SK-N-SH (cell line): ENCODE results near the gene SETBP1.

Experiments used
- CTCF ChIP-seq: fragments of 200-600 bp; sonication (generic); IDR thresholded peaks from 2 replicates; pipeline ENCODE4 v1.6.1; 2017; ENCODE audit warnings: antibody characterized with exemption, mild to moderate bottlenecking, moderate library complexity
- POLR2AphosphoS5 ChIP-seq: IDR thresholded peaks from 2 replicates; pipeline ENCODE4 v1.6.1; 2012; ENCODE audit warnings: low read depth, low read length
- RFX5 ChIP-seq: IDR thresholded peaks from 2 replicates; pipeline ENCODE4 v1.6.1; 2012; ENCODE audit warnings: mild to moderate bottlenecking, improper control_type of control experiment, low read length

GRCh38 chr18:44856157-44856556 is 175.5 kb downstream of the SETBP1 start:
- no peak for TF ChIP-seq CTCF
- TF ChIP-seq RFX5: no peak
- TF ChIP-seq POLR2AphosphoS5: no peak
